H9 (cell line): ENCODE data around the gene OR13C8. TPM values are rescaled to one million over a fixed set of nuclear protein-coding genes. Genes with fewer than 3 reads are reported as not detected.
"Not testable (repeated sequence)": the region's sequence is repeated elsewhere in the genome, so short reads cannot be mapped to it uniquely, and the experiment has no call there.

ENCODE experiments used
- DNase-seq: peaks from one replicate; pipeline ENCODE4 v3.0.0-alpha.2; 2017
- H2AFZ ChIP-seq: one replicate; pipeline ENCODE4 v1.6.1; 2013; ENCODE audit warnings: mild to moderate bottlenecking, low read length, control low read depth, moderate library complexity
- H2AK5ac ChIP-seq: 2 replicates; pipeline ENCODE4 v1.6.1; 2013; ENCODE audit warnings: low read length, control low read depth, mixed read lengths; ENCODE audit not compliant: insufficient read length
- H2BK120ac ChIP-seq: one replicate; pipeline ENCODE4 v1.6.1; 2013; ENCODE audit warnings: low read depth, mild to moderate bottlenecking, low read length, control low read depth, inconsistent platforms; ENCODE audit not compliant: poor library complexity, severe bottlenecking
- H2BK12ac ChIP-seq: 2 replicates; pipeline ENCODE4 v1.6.1; 2013; ENCODE audit warnings: low read length, control low read depth, mixed read lengths, low read depth; ENCODE audit not compliant: insufficient read length
- H2BK15ac ChIP-seq: 2 replicates; pipeline ENCODE4 v1.6.1; 2013; ENCODE audit warnings: low read depth, low read length, control low read depth
- H2BK20ac ChIP-seq: one replicate; pipeline ENCODE4 v1.6.1; 2013; ENCODE audit warnings: low read depth, mild to moderate bottlenecking, low read length, control low read depth, inconsistent platforms; ENCODE audit not compliant: poor library complexity, severe bottlenecking
- H2BK5ac ChIP-seq: 2 replicates; pipeline ENCODE4 v1.6.1; 2013; ENCODE audit warnings: low read length, control low read depth, mixed read lengths; ENCODE audit not compliant: insufficient read length
- H3K14ac ChIP-seq: 2 replicates; pipeline ENCODE4 v1.6.1; 2013; ENCODE audit warnings: low read length, control low read depth; ENCODE audit not compliant: insufficient read depth
- H3K18ac ChIP-seq: 2 replicates; pipeline ENCODE4 v1.6.1; 2013; ENCODE audit warnings: low read depth, mild to moderate bottlenecking, mixed read lengths, low read length, control low read depth; ENCODE audit not compliant: insufficient read length
- H3K23ac ChIP-seq: 2 replicates; pipeline ENCODE4 v1.6.1; 2013; ENCODE audit warnings: low read length, control low read depth, mixed read lengths, low read depth; ENCODE audit not compliant: insufficient read length
- H3K23me2 ChIP-seq: 2 replicates; pipeline ENCODE4 v1.6.1; 2013; ENCODE audit warnings: low read depth, mild to moderate bottlenecking, mixed read lengths, low read length, control low read depth; ENCODE audit not compliant: insufficient read length, poor library complexity, severe bottlenecking
- H3K27ac ChIP-seq: 2 replicates; pipeline ENCODE4 v1.5.1; 2013; ENCODE audit warnings: low read length, control low read depth, mixed read lengths, low read depth; ENCODE audit not compliant: insufficient read length
- H3K27me3 ChIP-seq: 2 replicates; pipeline ENCODE4 v1.6.1; 2013; ENCODE audit warnings: low read length, control low read depth, inconsistent platforms; ENCODE audit not compliant: insufficient read depth
- H3K4ac ChIP-seq: 2 replicates; pipeline ENCODE4 v1.6.1; 2013; ENCODE audit warnings: low read depth, mild to moderate bottlenecking, control low read depth, inconsistent platforms, low read length, moderate library complexity
- H3K4me1 ChIP-seq: 2 replicates; pipeline ENCODE4 v1.6.1; 2013; ENCODE audit warnings: low read length, control low read depth, inconsistent platforms; ENCODE audit not compliant: insufficient read depth
- H3K4me2 ChIP-seq: 2 replicates; pipeline ENCODE4 v1.6.1; 2013; ENCODE audit warnings: low read length, control low read depth, mixed read lengths; ENCODE audit not compliant: insufficient read length, insufficient read depth
- H3K56ac ChIP-seq: 2 replicates; pipeline ENCODE4 v1.6.1; 2013; ENCODE audit warnings: low read depth, mild to moderate bottlenecking, mixed read lengths, low read length, control low read depth; ENCODE audit not compliant: insufficient read length
- H3K79me1 ChIP-seq: 2 replicates; pipeline ENCODE4 v1.6.1; 2013; ENCODE audit warnings: low read depth, mild to moderate bottlenecking, moderate library complexity, low read length, control low read depth, inconsistent platforms; ENCODE audit not compliant: insufficient read depth, poor library complexity, severe bottlenecking
- H3K79me2 ChIP-seq: 2 replicates; pipeline ENCODE4 v1.6.1; 2013; ENCODE audit warnings: low read length, control low read depth, inconsistent platforms; ENCODE audit not compliant: insufficient read depth
- H3K9ac ChIP-seq: 2 replicates; pipeline ENCODE4 v1.6.1; 2013; ENCODE audit warnings: low read length, control low read depth, mixed read lengths; ENCODE audit not compliant: insufficient read length; ENCODE audit errors: extremely low read depth
- H3K9me3 ChIP-seq: one replicate; pipeline ENCODE4 v1.6.1; 2013; ENCODE audit warnings: low read depth, low read length, inconsistent platforms; ENCODE audit not compliant: control insufficient read depth
- H3T11ph ChIP-seq: one replicate; pipeline ENCODE4 v1.6.1; 2013; ENCODE audit warnings: mild to moderate bottlenecking, low read length, control low read depth, inconsistent platforms
- H4K20me1 ChIP-seq: one replicate; pipeline ENCODE4 v1.6.1; 2013; ENCODE audit not compliant: control insufficient read depth, insufficient read length, insufficient read depth
- H4K5ac ChIP-seq: 2 replicates; pipeline ENCODE4 v1.6.1; 2013; ENCODE audit warnings: low read depth, mild to moderate bottlenecking, mixed read lengths, low read length, control low read depth; ENCODE audit not compliant: insufficient read length
- H4K8ac ChIP-seq: replicated peaks from 2 replicates; pipeline ENCODE4 v1.6.1; 2013; ENCODE audit warnings: low read length, control low read depth, mixed read lengths, low read depth; ENCODE audit not compliant: insufficient read length
- H4K91ac ChIP-seq: 2 replicates; pipeline ENCODE4 v1.6.1; 2013; ENCODE audit warnings: low read depth, mild to moderate bottlenecking, moderate library complexity, mixed read lengths, low read length, control low read depth; ENCODE audit not compliant: insufficient read length
- H3K27ac Mint-ChIP-seq, 3 experiments: 2 replicates in 2 of 3; 3 replicates in 1 of 3; pipeline ENCODE4 v1.8.0; 2020 to 2021; ENCODE audit warnings: mixed read lengths in 3 of 3, mild to moderate bottlenecking in 1 of 3, moderate library complexity in 1 of 3
- H3K27me3 Mint-ChIP-seq: 2 replicates; pipeline ENCODE4 v1.8.0; 2021; ENCODE audit warnings: low read depth, mild to moderate bottlenecking, moderate library complexity, mixed read lengths
- H3K36me3 Mint-ChIP-seq, 3 experiments: 2 replicates in 2 of 3; 3 replicates in 1 of 3; pipeline ENCODE4 v1.8.0; 2020 to 2021; ENCODE audit warnings: low read depth in 3 of 3, mixed read lengths in 3 of 3; ENCODE audit not compliant: insufficient read depth in 1 of 3
- H3K4me1 Mint-ChIP-seq, 2 experiments: 2 replicates each; pipeline ENCODE4 v1.8.0; 2020; ENCODE audit warnings: mixed read lengths in 2 of 2
- H3K4me3 Mint-ChIP-seq, 2 experiments: 2 replicates in 1 of 2; 3 replicates in 1 of 2; pipeline ENCODE4 v1.8.0; 2020 to 2021; ENCODE audit warnings: mild to moderate bottlenecking in 2 of 2, mixed read lengths in 2 of 2, moderate library complexity in 1 of 2
- H3K9me3 Mint-ChIP-seq, 2 experiments: 2 replicates in 1 of 2; 3 replicates in 1 of 2; pipeline ENCODE4 v1.8.0; 2020; ENCODE audit warnings: mild to moderate bottlenecking in 2 of 2, mixed read lengths in 2 of 2, moderate library complexity in 1 of 2
- total RNA-seq: library from RNA; stranded (reverse); gene quantifications from 2 replicates; pipeline ENCODE4 v1.2.1, GENCODE V29; 2021

The OR13C8 gene
- total RNA-seq, 1 experiment from 2014 or later, result not detected

DNA sequence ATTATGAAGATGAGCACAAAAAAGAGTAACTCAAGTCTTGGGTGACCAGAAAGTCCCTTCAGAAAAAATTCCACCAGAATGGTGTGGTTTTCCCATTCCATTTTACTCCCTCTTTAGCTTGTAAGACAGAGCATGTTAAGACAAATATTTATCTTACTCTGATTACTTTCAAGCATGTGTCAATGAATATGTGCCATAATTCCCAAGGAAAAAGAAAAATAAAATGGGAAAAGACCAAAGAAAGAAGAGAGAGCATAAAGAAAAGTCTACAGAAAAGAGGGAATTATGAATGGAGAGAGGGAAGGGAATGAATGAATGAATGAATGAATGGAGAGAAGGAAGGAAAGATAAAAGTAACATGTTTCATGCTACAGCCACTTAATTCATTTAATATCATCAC is 30.3 kb downstream of the OR13C8 start, which contains the start of gene OR13C5:
TSS of gene OR13C5 (minus strand) at position 101 of the 400 bp plus-strand sequence. CDS start at position 101, 0 bp downstream.
- not testable (repeated sequence) for H3K9me3 ChIP-seq, H3K4me1 ChIP-seq, H3K27me3 Mint-ChIP-seq, H2AK5ac ChIP-seq, H2BK5ac ChIP-seq, H2BK120ac ChIP-seq, DNase-seq, H3K56ac ChIP-seq, H3K9ac ChIP-seq, H2BK20ac ChIP-seq, H3K27ac Mint-ChIP-seq, H3K23ac ChIP-seq, H4K91ac ChIP-seq, H3K4me2 ChIP-seq, H3K79me1 ChIP-seq, H4K8ac ChIP-seq, H3K18ac ChIP-seq, H3K27ac ChIP-seq, H3K4me3 Mint-ChIP-seq, H2AFZ ChIP-seq, H4K20me1 ChIP-seq, H3T11ph ChIP-seq, H3K79me2 ChIP-seq, H3K27me3 ChIP-seq, H3K36me3 Mint-ChIP-seq, H4K5ac ChIP-seq, H3K9me3 Mint-ChIP-seq, H3K4ac ChIP-seq, H3K23me2 ChIP-seq, H3K14ac ChIP-seq, H2BK15ac ChIP-seq, H3K4me1 Mint-ChIP-seq, H2BK12ac ChIP-seq
